GM12873 (cell line): ENCODE measurements around the gene CLEC4F.

ENCODE experiments used
- TF ChIP-seq, protein P1 (sequence below): IDR thresholded peaks from 2 replicates; pipeline ENCODE4 v1.5.1; 2012; ENCODE audit warnings: low read depth, mild to moderate bottlenecking, moderate library complexity, low read length, control low read depth; ENCODE audit not compliant: insufficient read depth; ENCODE audit errors: missing control alignments

CLEC4F gene

DNA sequence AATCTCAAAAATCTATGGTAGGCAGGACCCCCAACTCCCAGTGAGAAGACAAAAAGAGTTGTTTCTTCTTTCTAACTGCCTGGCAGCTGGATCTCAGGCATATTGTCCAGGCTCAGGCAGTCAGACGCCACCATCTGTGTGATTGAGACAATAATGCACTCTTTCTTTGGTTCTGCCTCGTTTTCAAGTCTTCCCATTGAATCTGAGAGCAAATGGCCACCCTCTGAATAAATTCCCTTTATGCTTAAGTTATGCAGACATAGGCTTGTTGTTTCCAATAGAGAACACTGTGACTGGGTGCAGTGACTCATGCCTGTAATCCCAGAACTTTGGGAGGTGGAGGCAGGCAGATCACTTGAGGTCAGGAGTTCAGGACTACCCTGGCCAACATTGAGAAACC, 30.5 kb upstream of the CLEC4F start:
- TF ChIP-seq, protein P1, sequence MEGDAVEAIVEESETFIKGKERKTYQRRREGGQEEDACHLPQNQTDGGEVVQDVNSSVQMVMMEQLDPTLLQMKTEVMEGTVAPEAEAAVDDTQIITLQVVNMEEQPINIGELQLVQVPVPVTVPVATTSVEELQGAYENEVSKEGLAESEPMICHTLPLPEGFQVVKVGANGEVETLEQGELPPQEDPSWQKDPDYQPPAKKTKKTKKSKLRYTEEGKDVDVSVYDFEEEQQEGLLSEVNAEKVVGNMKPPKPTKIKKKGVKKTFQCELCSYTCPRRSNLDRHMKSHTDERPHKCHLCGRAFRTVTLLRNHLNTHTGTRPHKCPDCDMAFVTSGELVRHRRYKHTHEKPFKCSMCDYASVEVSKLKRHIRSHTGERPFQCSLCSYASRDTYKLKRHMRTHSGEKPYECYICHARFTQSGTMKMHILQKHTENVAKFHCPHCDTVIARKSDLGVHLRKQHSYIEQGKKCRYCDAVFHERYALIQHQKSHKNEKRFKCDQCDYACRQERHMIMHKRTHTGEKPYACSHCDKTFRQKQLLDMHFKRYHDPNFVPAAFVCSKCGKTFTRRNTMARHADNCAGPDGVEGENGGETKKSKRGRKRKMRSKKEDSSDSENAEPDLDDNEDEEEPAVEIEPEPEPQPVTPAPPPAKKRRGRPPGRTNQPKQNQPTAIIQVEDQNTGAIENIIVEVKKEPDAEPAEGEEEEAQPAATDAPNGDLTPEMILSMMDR: no peak

DNA sequence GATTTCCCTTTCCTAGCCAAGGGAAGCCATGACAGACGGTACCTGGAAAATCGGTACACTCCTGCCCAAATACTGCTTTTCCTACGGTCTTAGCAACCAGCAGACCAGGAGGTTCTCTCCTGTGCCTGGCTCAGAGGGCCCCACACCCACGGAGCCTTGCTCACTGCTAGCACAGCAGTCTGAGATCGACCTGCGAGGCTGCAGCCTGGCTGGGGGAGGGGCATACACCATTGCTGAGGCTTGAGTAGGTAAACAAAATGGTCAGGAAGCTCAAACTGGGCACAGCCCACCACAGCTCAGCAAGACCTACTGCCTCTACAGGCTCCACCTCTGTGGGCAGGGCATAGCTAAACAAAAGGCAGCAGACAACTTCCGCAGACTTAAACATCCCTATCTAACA, 22.0 kb upstream of the CLEC4F start:
- TF ChIP-seq, protein P1: no peak

DNA sequence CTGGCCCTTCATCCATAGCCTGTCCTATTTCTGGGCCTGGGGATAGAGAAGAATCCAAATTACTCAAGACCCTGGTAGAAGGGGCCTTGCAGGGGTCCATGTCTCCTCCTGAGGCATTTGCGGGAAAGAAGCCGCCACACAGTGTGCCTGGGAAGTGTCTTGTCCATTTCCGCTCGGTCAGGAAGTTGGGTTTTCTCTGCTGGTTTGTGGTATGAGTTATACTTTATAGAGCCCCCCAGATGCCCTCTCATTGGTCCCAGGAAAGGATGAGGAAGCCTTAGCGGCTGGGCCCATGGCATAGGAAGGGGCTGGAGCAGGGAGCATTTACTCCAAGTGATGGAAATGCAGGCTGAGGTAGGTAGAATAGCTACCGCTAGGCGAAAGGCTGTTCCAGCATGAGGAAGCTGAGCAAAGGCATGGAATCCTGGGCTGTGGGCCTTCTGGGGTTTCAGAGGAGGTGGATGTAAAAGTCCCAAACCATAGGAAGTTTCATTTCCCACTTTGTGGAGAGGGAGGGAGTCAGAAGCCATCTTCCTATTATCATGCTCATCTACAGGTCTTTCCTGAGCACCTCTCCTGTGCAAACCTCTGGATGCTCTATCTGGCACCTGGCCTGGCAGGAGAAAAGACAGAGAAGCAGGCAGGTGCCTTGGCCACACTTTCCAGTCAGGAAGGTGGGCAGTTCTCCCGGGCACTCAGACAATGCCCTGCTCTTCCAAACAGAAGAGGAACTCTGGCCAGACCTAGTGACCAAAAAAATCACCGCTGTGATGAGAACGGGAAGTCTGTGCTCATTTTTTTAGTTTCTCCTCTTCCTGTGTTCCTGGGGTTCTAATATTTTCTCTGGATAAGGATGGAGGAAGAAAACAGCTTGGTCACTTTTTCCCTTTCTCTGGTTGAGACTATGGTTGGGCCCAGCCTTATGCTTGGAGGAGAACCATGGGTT, 17.9 kb upstream of the CLEC4F start:
- TF ChIP-seq, protein P1: no peak

DNA sequence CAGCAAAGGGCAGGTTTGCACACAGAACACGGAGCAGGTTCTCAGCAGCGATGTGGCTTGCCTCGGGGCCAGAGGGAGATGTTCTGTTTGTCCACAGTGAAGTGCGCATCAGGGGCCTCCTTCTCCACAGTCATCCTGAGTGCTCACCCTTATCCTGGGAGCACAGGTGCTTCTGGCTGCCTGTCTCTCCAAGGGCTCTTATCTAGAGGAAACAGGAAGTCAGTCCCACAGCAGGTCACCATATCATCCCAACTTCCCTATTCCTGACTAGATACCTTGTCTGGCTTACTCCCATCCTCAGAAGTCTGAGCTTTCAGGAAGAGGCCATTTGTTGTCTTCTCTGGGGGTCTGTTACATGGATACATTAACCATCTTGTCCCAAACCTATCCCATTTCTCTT, 15.2 kb upstream of the CLEC4F start, which contains the start of gene CD207:
CD207 (minus strand) TSS at position 174 of the 400 bp plus-strand sequence; CDS start at position 134, 40 bp downstream.
- TF ChIP-seq, protein P1: no peak

DNA sequence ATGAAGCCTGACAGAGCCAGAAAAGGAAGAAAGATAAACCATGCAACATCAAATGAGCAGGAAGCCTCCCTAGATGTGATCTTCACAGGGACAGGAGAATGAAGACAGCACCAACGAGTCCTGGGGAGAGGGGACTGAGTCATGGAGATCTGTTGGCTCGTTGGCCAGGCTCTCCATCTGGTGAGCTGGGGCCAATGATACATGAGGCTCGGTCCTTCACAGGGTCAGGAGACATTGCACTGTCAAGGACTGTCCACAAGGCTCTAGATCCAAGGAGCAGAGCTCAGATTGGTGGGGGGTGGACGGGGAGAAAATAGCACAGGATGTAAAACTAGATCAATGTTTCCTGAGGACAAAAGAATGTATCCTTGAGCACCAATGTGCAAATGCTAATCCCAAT, 14.5 kb upstream of the CLEC4F start:
- TF ChIP-seq, protein P1: no peak

DNA sequence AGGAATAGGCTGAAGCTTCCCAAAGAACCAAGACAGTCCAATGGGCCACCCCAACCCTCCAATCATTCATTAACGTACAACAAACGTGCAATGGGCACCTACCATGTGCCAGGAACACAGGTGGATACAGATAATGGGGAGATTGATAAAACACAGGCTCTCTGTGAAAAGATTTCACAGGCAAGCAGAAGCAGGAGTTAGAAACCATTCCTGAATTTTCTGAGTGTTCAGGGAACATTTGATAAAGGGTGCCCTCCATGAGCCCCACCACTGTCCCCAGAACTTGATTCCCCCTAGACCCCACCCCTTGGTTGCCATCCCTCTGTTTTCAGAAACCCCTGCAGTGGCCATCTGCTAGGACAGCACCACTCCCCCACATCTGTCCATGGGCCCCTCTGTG, 13.7 kb upstream of the CLEC4F start:
- TF ChIP-seq, protein P1: no peak

DNA sequence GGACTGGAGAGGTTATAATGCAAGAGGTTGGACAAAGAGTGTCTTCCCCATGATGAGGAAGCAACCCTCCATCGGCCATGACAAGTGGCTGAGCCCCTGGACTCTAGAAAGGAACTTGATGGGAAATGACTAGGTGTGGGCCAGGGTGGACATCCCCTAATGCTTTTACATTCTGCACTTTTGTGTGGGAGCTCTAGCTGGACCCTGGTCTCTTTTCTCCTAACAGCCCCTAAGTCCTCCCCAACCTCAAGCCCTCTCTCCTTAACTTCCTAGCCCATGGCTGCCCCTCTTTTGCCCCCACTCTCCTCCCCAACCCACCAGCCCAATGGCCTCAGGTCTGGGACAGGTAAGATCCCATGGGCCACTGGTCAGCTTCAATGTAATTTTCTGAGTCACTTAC, 12.8 kb upstream of the CLEC4F start:
- TF ChIP-seq, protein P1: no peak
